ENCODE data around the gene DSEL.

DNA sequence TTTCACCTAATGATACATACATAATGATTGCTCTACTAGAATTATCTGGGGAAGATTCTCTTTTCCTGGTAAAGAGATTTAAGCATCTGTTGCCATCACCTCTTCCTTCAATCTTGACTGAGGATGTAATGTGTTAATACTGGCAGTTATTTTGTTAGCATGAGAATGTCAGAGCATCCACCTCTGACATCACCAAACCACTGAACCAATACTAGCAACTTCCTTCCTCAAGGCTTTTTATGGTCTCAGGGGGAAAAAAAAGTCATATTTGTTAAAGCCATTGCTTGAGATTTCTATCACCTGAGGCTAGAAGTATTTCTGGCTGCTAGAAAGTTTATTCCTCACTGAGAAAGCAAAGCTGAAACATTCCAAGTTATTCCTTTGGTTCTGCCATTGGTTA lies 48.5 kb downstream of the DSEL start:
- TF ChIP-seq CEBPB (IDR thresholded peaks at IDR 0.05; ENCODE audit: low read depth, low read length) = no peak
- no peak for TF ChIP-seq TCF12 (IDR thresholded peaks at IDR 0.05; ENCODE audit: low read depth, low read length)
- TF ChIP-seq POLR2AphosphoS5 (IDR thresholded peaks at IDR 0.05; ENCODE audit: low read depth, low read length) = no peak
- TF ChIP-seq TAF1 (IDR thresholded peaks at IDR 0.05; ENCODE audit: low read depth, low read length) = no peak
- TF ChIP-seq, protein P1, sequence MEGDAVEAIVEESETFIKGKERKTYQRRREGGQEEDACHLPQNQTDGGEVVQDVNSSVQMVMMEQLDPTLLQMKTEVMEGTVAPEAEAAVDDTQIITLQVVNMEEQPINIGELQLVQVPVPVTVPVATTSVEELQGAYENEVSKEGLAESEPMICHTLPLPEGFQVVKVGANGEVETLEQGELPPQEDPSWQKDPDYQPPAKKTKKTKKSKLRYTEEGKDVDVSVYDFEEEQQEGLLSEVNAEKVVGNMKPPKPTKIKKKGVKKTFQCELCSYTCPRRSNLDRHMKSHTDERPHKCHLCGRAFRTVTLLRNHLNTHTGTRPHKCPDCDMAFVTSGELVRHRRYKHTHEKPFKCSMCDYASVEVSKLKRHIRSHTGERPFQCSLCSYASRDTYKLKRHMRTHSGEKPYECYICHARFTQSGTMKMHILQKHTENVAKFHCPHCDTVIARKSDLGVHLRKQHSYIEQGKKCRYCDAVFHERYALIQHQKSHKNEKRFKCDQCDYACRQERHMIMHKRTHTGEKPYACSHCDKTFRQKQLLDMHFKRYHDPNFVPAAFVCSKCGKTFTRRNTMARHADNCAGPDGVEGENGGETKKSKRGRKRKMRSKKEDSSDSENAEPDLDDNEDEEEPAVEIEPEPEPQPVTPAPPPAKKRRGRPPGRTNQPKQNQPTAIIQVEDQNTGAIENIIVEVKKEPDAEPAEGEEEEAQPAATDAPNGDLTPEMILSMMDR (IDR thresholded peaks at IDR 0.05; ENCODE audit: control extremely low read depth in 1 of 3, insufficient read depth in 1 of 3, low read depth in 1 of 3, low read length in 3 of 3) = no peak
- TF ChIP-seq SUZ12 (IDR thresholded peaks at IDR 0.05; ENCODE audit: low read length) = no peak
- no peak for TF ChIP-seq SIN3A (conservative IDR thresholded peaks at IDR 0.05 in 1 of 2, IDR thresholded peaks at IDR 0.05 in 1 of 2; ENCODE audit: low read depth in 1 of 2, low read length in 2 of 2)
- TF ChIP-seq CREB1 (IDR thresholded peaks at IDR 0.05) = no peak
- TF ChIP-seq, protein P2, sequence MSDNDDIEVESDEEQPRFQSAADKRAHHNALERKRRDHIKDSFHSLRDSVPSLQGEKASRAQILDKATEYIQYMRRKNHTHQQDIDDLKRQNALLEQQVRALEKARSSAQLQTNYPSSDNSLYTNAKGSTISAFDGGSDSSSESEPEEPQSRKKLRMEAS (IDR thresholded peaks at IDR 0.05) = no peak
- no peak for TF ChIP-seq ZNF274 (IDR thresholded peaks at IDR 0.05; ENCODE audit: borderline replicate concordance, extremely low read depth, low read length)
- TF ChIP-seq CTBP2 (IDR thresholded peaks at IDR 0.05; ENCODE audit: borderline replicate concordance, insufficient read depth, insufficient read length, low read length) = no peak

Data from H1 (cell line).